Activated T-helper 2 cell treated with anti-CD3 and anti-CD28 coated beads, Interferon-gamma antibody, Interleukin-2, Interleukin-4, amounts not matched to agents 10 μg/mL and 5 μg/mL and 100 μg/mL, durations not matched to agents 14 hours and 24 hours and 36 hours (primary cell): ENCODE results near the gene TTC23. TPM values are rescaled to one million over a fixed set of nuclear protein-coding genes. Genes with fewer than 3 reads are reported as not detected.

Experiments
- DNase-seq: peaks from one replicate; pipeline ENCODE4 v3.0.0; 2021; ENCODE audit warnings: low spot score
- H3K27ac Mint-ChIP-seq: one replicate; pipeline ENCODE4 v1.8.0; 2021; ENCODE audit warnings: mixed read lengths
- H3K27me3 Mint-ChIP-seq: one replicate; pipeline ENCODE4 v1.8.0; 2021; ENCODE audit warnings: low read depth, mixed read lengths
- H3K36me3 Mint-ChIP-seq: one replicate; pipeline ENCODE4 v1.8.0; 2021; ENCODE audit warnings: low read depth, mixed read lengths
- H3K4me1 Mint-ChIP-seq: one replicate; pipeline ENCODE4 v1.8.0; 2021; ENCODE audit warnings: low read depth, mixed read lengths
- H3K4me3 Mint-ChIP-seq: one replicate; pipeline ENCODE4 v1.8.0; 2021; ENCODE audit warnings: low read depth, mild to moderate bottlenecking, moderate library complexity, mixed read lengths
- H3K9me3 Mint-ChIP-seq: one replicate; pipeline ENCODE4 v1.8.0; 2021; ENCODE audit warnings: mixed read lengths
- intact Hi-C: fragments of 100-400 bp; cut with micrococcal nuclease; formaldehyde crosslinking; loops from one replicate; pipeline ENCODE4 v1.15.1; 2023
- total RNA-seq: library from RNA; stranded (reverse); gene quantifications from 2 replicates; pipeline ENCODE4 v1.2.3, GENCODE V29; 2022

The TTC23 gene
- total RNA-seq, 1 donor from 2014 or later: 3.9 TPM

- no peak overlapping the region for H3K4me3 Mint-ChIP-seq
- peaks cover 57% of the 10 kb centered on the region for H3K27me3 Mint-ChIP-seq
- no peak for DNase-seq
- intact Hi-C loops: loop anchor here (10.0 kb wide), 1 partner anchor 652 kb away; no protein-coding TSS in a partner anchor
- H3K36me3 Mint-ChIP-seq: no peaks in the 10 kb centered on the region
- H3K4me1 Mint-ChIP-seq: peaks cover 10% of the 10 kb centered on the region
- no peaks in the 10 kb centered on the region for H3K9me3 Mint-ChIP-seq
- no peak overlapping the region for H3K27ac Mint-ChIP-seq
Measured at GRCh38 chr15:99102332-99103235, 146.8 kb downstream of the TTC23 start.

GRCh38 chr15:99101501-99101900, 147.9 kb downstream of the TTC23 start:
- DNase-seq: no peak
- Mint-ChIP-seq H3K36me3 (no peaks in the 10 kb centered on the region), H3K27ac (no peak overlapping the region), H3K9me3 (no peaks in the 10 kb centered on the region), H3K4me1 (peaks cover 4% of the 10 kb centered on the region), H3K27me3 (peaks cover 53% of the 10 kb centered on the region), H3K4me3 (no peak overlapping the region)
- intact Hi-C loops: loop anchor here (10.0 kb wide), 1 partner anchor 653 kb away; no protein-coding TSS in a partner anchor

GRCh38 chr15:99100245-99101173, 148.9 kb downstream of the TTC23 start:
- peak; percentile 40 for DNase-seq
- no peaks in the 10 kb centered on the region for H3K36me3 Mint-ChIP-seq
- H3K27ac Mint-ChIP-seq: no peak overlapping the region
- no peaks in the 10 kb centered on the region for H3K4me1 Mint-ChIP-seq
- H3K27me3 Mint-ChIP-seq: peaks cover 55% of the 10 kb centered on the region
- H3K9me3 Mint-ChIP-seq: no peaks in the 10 kb centered on the region
- intact Hi-C loops: loop anchor here (10.0 kb wide), 1 partner anchor 654 kb away; no protein-coding TSS in a partner anchor
- no peak overlapping the region for H3K4me3 Mint-ChIP-seq

GRCh38 chr15:99099661-99100060, 149.7 kb downstream of the TTC23 start:
- no peaks in the 10 kb centered on the region for H3K36me3 Mint-ChIP-seq
- no peaks in the 10 kb centered on the region for H3K9me3 Mint-ChIP-seq
- intact Hi-C loops: loop anchor here (10.0 kb wide), 1 partner anchor 655 kb away; no protein-coding TSS in a partner anchor
- H3K27me3 Mint-ChIP-seq: peaks cover 57% of the 10 kb centered on the region
- no peak overlapping the region for H3K27ac Mint-ChIP-seq
- H3K4me1 Mint-ChIP-seq: no peaks in the 10 kb centered on the region
- H3K4me3 Mint-ChIP-seq: no peak overlapping the region
- DNase-seq: no peak

DNA sequence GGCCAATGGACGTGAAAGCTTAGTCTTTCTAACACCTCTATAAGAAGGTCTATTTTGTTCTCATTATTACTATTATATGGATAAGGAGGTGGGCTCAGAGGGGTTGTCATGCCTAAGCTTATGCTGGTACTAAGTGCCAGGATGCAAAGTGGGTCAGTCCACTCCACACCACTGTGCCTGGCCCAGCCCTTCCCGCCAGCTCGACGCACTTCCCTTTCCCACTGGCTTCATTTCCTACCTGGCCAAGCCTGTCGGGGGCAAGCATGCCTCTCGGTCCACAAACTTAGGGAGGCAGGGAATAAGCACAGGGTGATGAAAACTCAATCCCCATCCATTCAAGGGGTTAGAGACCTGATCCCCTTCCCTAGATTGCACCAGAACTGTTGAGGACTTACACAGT, 150.4 kb downstream of the TTC23 start:
- Mint-ChIP-seq H3K27me3 (peaks cover 57% of the 10 kb centered on the region), H3K4me1 (no peaks in the 10 kb centered on the region), H3K9me3 (no peaks in the 10 kb centered on the region), H3K4me3 (no peak overlapping the region), H3K36me3 (no peaks in the 10 kb centered on the region), H3K27ac (no peak overlapping the region)
- DNase-seq: no peak
- intact Hi-C loops: no loop called here

GRCh38 chr15:99098426-99098825, 151.0 kb downstream of the TTC23 start:
- H3K4me1 Mint-ChIP-seq: no peaks in the 10 kb centered on the region
- H3K4me3 Mint-ChIP-seq: no peak overlapping the region
- intact Hi-C loops: no loop called here
- no peaks in the 10 kb centered on the region for H3K36me3 Mint-ChIP-seq
- H3K27ac Mint-ChIP-seq: no peak overlapping the region
- H3K9me3 Mint-ChIP-seq: no peaks in the 10 kb centered on the region
- DNase-seq: no peak
- H3K27me3 Mint-ChIP-seq: peaks cover 53% of the 10 kb centered on the region

- no peak for DNase-seq
- intact Hi-C loops: no loop called here
- H3K4me3 Mint-ChIP-seq: no peak overlapping the region
- no peaks in the 10 kb centered on the region for H3K4me1 Mint-ChIP-seq
- no peaks in the 10 kb centered on the region for H3K9me3 Mint-ChIP-seq
- H3K27me3 Mint-ChIP-seq: peaks cover 46% of the 10 kb centered on the region
- no peaks in the 10 kb centered on the region for H3K36me3 Mint-ChIP-seq
- H3K27ac Mint-ChIP-seq: no peak overlapping the region
Measured at GRCh38 chr15:99097441-99098410, 151.7 kb downstream of the TTC23 start.

GRCh38 chr15:99096894-99097426, 152.4 kb downstream of the TTC23 start:
- no peaks in the 10 kb centered on the region for H3K9me3 Mint-ChIP-seq
- no peak for DNase-seq
- peaks cover 42% of the 10 kb centered on the region for H3K27me3 Mint-ChIP-seq
- intact Hi-C loops: no loop called here
- H3K36me3 Mint-ChIP-seq: no peaks in the 10 kb centered on the region
- no peak overlapping the region for H3K4me3 Mint-ChIP-seq
- no peak overlapping the region for H3K27ac Mint-ChIP-seq
- H3K4me1 Mint-ChIP-seq: no peaks in the 10 kb centered on the region

DNA sequence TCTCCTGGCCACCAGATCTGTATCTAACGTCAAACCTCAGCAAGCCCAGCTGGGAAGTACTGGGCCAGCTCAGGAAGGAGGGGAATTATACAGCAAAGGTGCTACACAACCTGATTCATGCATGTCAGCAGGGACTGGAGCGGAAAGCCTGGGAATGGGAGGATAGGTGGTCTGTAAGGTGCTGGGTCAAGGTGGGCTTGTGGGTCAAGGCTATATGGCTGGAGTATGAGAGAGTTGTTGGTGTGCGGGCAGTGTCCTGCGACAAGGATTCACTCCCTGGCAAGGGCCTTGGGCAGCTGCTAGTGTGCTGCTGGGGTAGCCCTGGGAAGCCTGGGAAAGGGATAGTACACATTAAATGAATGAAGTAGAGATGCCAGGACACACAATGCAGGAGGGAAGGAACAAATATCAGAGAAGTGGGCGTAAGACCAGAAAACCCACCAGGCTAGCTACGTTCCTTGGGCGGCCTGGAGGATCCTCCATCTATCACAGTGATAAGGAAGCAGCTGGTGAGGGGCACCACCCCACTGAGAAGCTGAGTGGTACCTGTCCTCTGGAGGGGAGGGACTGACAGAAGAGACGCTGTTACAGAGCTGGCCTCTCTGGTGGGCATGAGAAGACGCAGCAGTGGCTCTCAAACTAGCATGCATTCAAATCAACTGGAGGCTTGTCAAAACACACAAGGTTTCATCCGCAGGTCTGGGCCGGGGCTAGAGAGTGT, 153.0 kb downstream of the TTC23 start:
- Mint-ChIP-seq H3K36me3 (no peaks in the 10 kb centered on the region), H3K27ac (no peak overlapping the region), H3K27me3 (peaks cover 36% of the 10 kb centered on the region), H3K4me1 (no peaks in the 10 kb centered on the region), H3K9me3 (no peaks in the 10 kb centered on the region), H3K4me3 (no peak overlapping the region)
- intact Hi-C loops: no loop called here
- no peak for DNase-seq

DNA sequence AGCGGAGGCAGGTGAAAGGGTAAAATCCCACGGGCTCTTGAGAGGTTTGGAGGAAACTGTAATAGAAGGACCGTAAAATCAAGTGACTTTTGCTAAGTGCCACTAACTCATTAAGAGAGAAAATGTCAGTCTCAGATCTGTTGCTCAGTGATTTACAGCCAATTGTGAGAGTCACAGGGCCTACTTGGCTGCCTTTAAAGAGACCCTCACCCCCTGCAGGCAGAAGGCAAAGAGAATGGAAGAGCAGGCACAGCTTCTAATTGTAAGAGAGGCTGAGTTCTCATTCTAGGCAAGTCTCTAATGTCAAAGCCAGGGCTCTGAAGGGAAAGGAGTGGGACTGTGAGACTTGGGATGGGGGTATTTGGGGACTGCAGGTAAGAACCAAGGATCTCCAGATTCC, 153.8 kb downstream of the TTC23 start:
- intact Hi-C loops: no loop called here
- H3K36me3 Mint-ChIP-seq: no peaks in the 10 kb centered on the region
- H3K27ac Mint-ChIP-seq: no peak overlapping the region
- DNase-seq: no peak
- no peak overlapping the region for H3K4me3 Mint-ChIP-seq
- peaks cover 35% of the 10 kb centered on the region for H3K27me3 Mint-ChIP-seq
- no peaks in the 10 kb centered on the region for H3K9me3 Mint-ChIP-seq
- no peaks in the 10 kb centered on the region for H3K4me1 Mint-ChIP-seq

DNA sequence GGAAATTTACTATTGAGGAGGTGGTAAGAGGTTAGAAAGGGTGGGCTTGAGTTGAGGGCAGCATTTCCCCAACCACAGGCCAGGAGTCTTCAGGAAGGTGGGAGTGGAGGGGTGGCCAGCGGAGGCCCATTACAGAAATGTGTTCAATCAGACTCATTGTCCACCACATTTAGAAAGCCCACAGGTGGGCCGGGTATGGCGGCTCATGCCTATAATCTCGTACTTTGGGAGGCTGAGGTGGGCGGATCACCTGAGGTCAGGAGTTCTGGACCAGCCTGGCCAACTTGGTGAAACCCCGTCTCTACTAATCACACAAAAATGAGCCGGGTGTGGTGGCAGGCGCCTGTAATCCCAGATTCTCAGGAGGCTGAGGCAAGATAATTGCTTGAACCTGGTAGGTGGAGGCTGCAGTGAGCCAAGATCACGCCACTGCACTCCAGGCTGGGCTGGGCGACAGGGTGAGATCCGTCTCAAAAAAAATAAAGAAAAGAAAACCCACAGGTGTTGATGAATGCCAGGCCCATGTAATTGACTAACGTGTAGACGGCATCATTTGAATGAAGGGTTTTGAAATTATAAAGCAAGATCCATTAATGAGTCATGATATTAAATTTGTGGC, 156.7 kb downstream of the TTC23 start:
- H3K27me3 Mint-ChIP-seq: peaks cover 24% of the 10 kb centered on the region
- no peaks in the 10 kb centered on the region for H3K9me3 Mint-ChIP-seq
- H3K27ac Mint-ChIP-seq: no peak overlapping the region
- intact Hi-C loops: no loop called here
- no peak for DNase-seq
- no peak overlapping the region for H3K4me3 Mint-ChIP-seq
- no peaks in the 10 kb centered on the region for H3K36me3 Mint-ChIP-seq
- H3K4me1 Mint-ChIP-seq: peaks cover 6% of the 10 kb centered on the region
